Endothelial cell of umbilical vein (primary cell): Measurements from ENCODE around the gene C21orf58. TPM values are rescaled to one million over a fixed set of nuclear protein-coding genes. Genes with fewer than 3 reads are reported as not detected.
"Not testable (repeated sequence)": the region's sequence is repeated elsewhere in the genome, so short reads cannot be mapped to it uniquely, and the experiment has no call there.

Source experiments
- Bru-seq: library from RNA; stranded (reverse); fragments of 400-500 nt; gene quantifications from one replicate; lab custom pipeline; 2021; lab: Mats Ljungman, UMichigan
- BruChase-seq, 2 experiments: library from RNA; stranded (reverse); fragments of 400-500 nt; gene quantifications; one replicate each; lab custom pipeline; 2021; lab: Mats Ljungman, UMichigan
- BruUV-seq: library from RNA; stranded (reverse); fragments of 400-500 nt; replicated peaks from 2 replicates; lab custom pipeline; 2021; lab: Mats Ljungman, UMichigan
- CTCF ChIA-PET: fragments of 300-600, 350-600 bp; sonication (Branson Sonifier 250); formaldehyde crosslinking; loops from one replicate; lab custom pipeline; 2021; ENCODE audit warnings: antibody characterized with exemption, inconsistent platforms; lab: Charles Lee
- POLR2A ChIA-PET: fragments of 300-600, 350-600 bp; sonication (Branson Sonifier 250); formaldehyde crosslinking; loops from one replicate; lab custom pipeline; 2021; ENCODE audit warnings: antibody characterized with exemption, inconsistent platforms; lab: Charles Lee
- DNase-seq: peaks from one replicate; pipeline ENCODE4 v3.0.0-alpha.2; 2011; ENCODE audit warnings: low read depth, low spot score
- FAIRE-seq: peaks from 2 replicates; lab custom pipeline; 2011; peaks lifted over from hg19 to GRCh38; lab: Jason Lieb, UNC
- H2AFZ ChIP-seq: 2 replicates; pipeline ENCODE4 v1.6.0; 2012; ENCODE audit warnings: low read depth, low read length, control low read depth, inconsistent platforms
- H3K27ac ChIP-seq: 2 replicates; pipeline ENCODE4 v1.5.1; 2011; ENCODE audit warnings: low read depth, mild to moderate bottlenecking, control low read depth, low read length, moderate library complexity; ENCODE audit not compliant: insufficient read depth
- H3K27me3 ChIP-seq, 2 experiments: 2 replicates each; pipeline versions ENCODE4 v1.6.0 to v1.6.1; 2011; ENCODE audit warnings: low read length in 2 of 2, mixed read lengths in 1 of 2; ENCODE audit not compliant: control insufficient read depth in 2 of 2, insufficient read depth in 2 of 2
- H3K36me3 ChIP-seq, 2 experiments: 2 replicates in 1 of 2; 3 replicates in 1 of 2; pipeline ENCODE4 v1.5.1; 2011; ENCODE audit warnings: low read length in 2 of 2, mild to moderate bottlenecking in 1 of 2, moderate library complexity in 1 of 2; ENCODE audit not compliant: control insufficient read depth in 2 of 2, insufficient read depth in 2 of 2; ENCODE audit errors: extremely low read depth in 1 of 2
- H3K4me1 ChIP-seq: 3 replicates; pipeline ENCODE4 v1.5.1; 2011; ENCODE audit warnings: mild to moderate bottlenecking, low read length; ENCODE audit not compliant: control insufficient read depth, insufficient read depth; ENCODE audit errors: extremely low read depth
- H3K4me2 ChIP-seq: 2 replicates; pipeline ENCODE4 v1.6.1; 2011; ENCODE audit warnings: low read length, control low read depth, mixed read lengths; ENCODE audit not compliant: insufficient read depth
- H3K4me3 ChIP-seq, 3 experiments: fragments of 200-600 bp in 1 of 3; sonication (generic), shearing (Covaris generic) in 1 of 3; replicated peaks in 1 of 3; 2 replicates each; pipeline ENCODE4 v1.5.1; 2011 to 2016; ENCODE audit warnings: control low read depth in 3 of 3, low read length in 3 of 3, mild to moderate bottlenecking in 2 of 3, inconsistent platforms in 1 of 3, low read depth in 1 of 3, moderate library complexity in 1 of 3; ENCODE audit not compliant: insufficient read depth in 1 of 3
- H3K79me2 ChIP-seq: 2 replicates; pipeline ENCODE4 v1.6.0; 2012; ENCODE audit warnings: low read length, inconsistent platforms; ENCODE audit not compliant: control insufficient read depth, insufficient read depth
- H3K9ac ChIP-seq: replicated peaks from 2 replicates; pipeline ENCODE3; 2011; ENCODE audit warnings: low read length, control low read depth; ENCODE audit not compliant: insufficient read depth; ENCODE audit errors: extremely low read depth
- H3K9me1 ChIP-seq: replicated peaks from 3 replicates; pipeline ENCODE4 v1.6.0; 2011; ENCODE audit warnings: mild to moderate bottlenecking, low read length; ENCODE audit not compliant: control insufficient read depth, insufficient read depth; ENCODE audit errors: extremely low read depth
- H3K9me3 ChIP-seq: replicated peaks from 2 replicates; pipeline ENCODE4 v1.5.1; 2012; ENCODE audit warnings: low read length, inconsistent platforms; ENCODE audit not compliant: control insufficient read depth, insufficient read depth
- H4K20me1 ChIP-seq: replicated peaks from 2 replicates; pipeline ENCODE3; 2011; ENCODE audit warnings: mild to moderate bottlenecking, low read length; ENCODE audit not compliant: control insufficient read depth, insufficient read depth; ENCODE audit errors: extremely low read depth
- MYC ChIP-seq: IDR thresholded peaks from one replicate; pipeline ENCODE4 v1.6.1; 2011; ENCODE audit warnings: mild to moderate bottlenecking, low read depth, low read length
- POLR2A ChIP-seq: IDR thresholded peaks from 2 replicates; pipeline ENCODE4 v1.6.1; 2012; ENCODE audit warnings: low read depth, mild to moderate bottlenecking, control low read depth, low read length
- POLR2AphosphoS5 ChIP-seq: IDR thresholded peaks from 2 replicates; pipeline ENCODE4 v1.6.1; 2012; ENCODE audit warnings: low read depth, mild to moderate bottlenecking, control low read depth, low read length, moderate library complexity; ENCODE audit not compliant: insufficient read depth
- dilution Hi-C: fragments of 300-500 bp; cut with MboI; formaldehyde crosslinking; loops from one replicate; pipeline ENCODE4 v1.15.0; 2019; ENCODE audit warnings: low sequenced_read_pairs; ENCODE audit not compliant: extremely low pct_ligation_motif_present
- intact Hi-C: fragments of 100-400 bp; cut with micrococcal nuclease; formaldehyde crosslinking; loops from one replicate; pipeline ENCODE4 v1.10.0; 2022
- long read RNA-seq: library from polyadenylated mRNA; stranded (forward); transcript quantifications from one replicate; pipeline ENCODE4 v2.0.0, GENCODE V29; 2021
- polyA minus RNA-seq, 3 experiments: library from RNA; depleted of rRNA, polyadenylated mRNA; stranded (reverse); fragments of >200 nt; gene quantifications; 1 replicate in 1 of 3; 2 replicates in 2 of 3; pipeline ENCODE4 v1.2.3, GENCODE V29; 2011
- polyA plus RNA-seq, 4 experiments: library from polyadenylated mRNA; depleted of rRNA in 3 of 4; stranded (reverse) in 3 of 4; unstranded in 1 of 4; fragments of >200 nt; gene quantifications; 2 replicates each; pipeline versions ENCODE4 v1.2.1 to v1.2.3, GENCODE V29; 2011 to 2012; ENCODE audit warnings: missing spikeins in 1 of 4
- total RNA-seq: library from RNA; stranded (reverse); gene quantifications from 2 replicates; pipeline ENCODE4 v1.2.3, GENCODE V29; 2021

C21orf58 gene
- 19.3 and 24.3 TPM in 2 replicates for total RNA-seq
- polyA plus RNA-seq, result 6.0 and 7.4 TPM in 2 replicates
- polyA plus RNA-seq (2011; cell fraction: cytosol; rRNA removed), result 4.5 and 5.7 TPM in 2 replicates
- 33.4 and 39.1 TPM in 2 replicates for polyA plus RNA-seq (2011; cell fraction: nucleus; rRNA removed)
- polyA plus RNA-seq (2012), result 2.1 and 3.8 TPM in 2 replicates
- polyA minus RNA-seq, result 7.3 and 8.3 TPM in 2 replicates
- polyA minus RNA-seq (2011; cell fraction: cytosol; rRNA and poly(A)+ RNA removed), result 16.8 TPM
- 14.3 and 20.3 TPM in 2 replicates for polyA minus RNA-seq (2011; cell fraction: nucleus; rRNA and poly(A)+ RNA removed)
- percentile 64 among the genes with signal in this experiment for Bru-seq, nascent RNA
- BruChase-seq, experiment 1, labeled RNA remaining after a 6-hour chase, result percentile 58 among the genes with signal in this experiment
- percentile 57 among the genes with signal in this experiment for BruChase-seq, experiment 2, labeled RNA remaining after a 2-hour chase
- long read RNA-seq, partial matches to known transcripts, result 2 of 23 reads
- long read RNA-seq, other reads (novel, unspliced or antisense), result 20 of 23 reads

GRCh38 chr21:46323710-46324389 is at the start of gene C21orf58, which contains the start of gene PCNT:
Gene C21orf58, minus strand, starts transcription at chr21:46323870. Its CDS starts 1,132 bp downstream, at chr21:46322738.
Gene PCNT, plus strand, starts transcription at chr21:46324156. Its CDS starts 73 bp downstream, at chr21:46324229.
- peaks cover 0 to 2% of the 10 kb centered on the region in 2 experiments for H3K36me3 ChIP-seq

GRCh38 chr21:46372947-46373346 is 49.3 kb upstream of the C21orf58 start:
- FAIRE-seq, POLR2A ChIA-PET, H3K9me3 ChIP-seq, dilution Hi-C loops, CTCF ChIA-PET, H4K20me1 ChIP-seq, H3K9ac ChIP-seq, H3K9me1 ChIP-seq, H3K36me3 ChIP-seq, H3K27ac ChIP-seq, H2AFZ ChIP-seq, H3K4me2 ChIP-seq, intact Hi-C loops, H3K4me3 ChIP-seq, H3K27me3 ChIP-seq, BruUV-seq, DNase-seq, H3K4me1 ChIP-seq: not testable (repeated sequence)
- H3K79me2 ChIP-seq, result peaks cover 13% of the 10 kb centered on the region

More at GRCh38 chr21:46323710-46324389, at the start of gene C21orf58, which contains the start of gene PCNT:
- intact Hi-C loops, result loop anchor here (1.0 to 5.0 kb wide), 5 partner anchors 38 to 353 kb away; partner anchors contain the start of genes LSS and YBEY
- no peaks in the 10 kb centered on the region for H3K27me3 ChIP-seq
- dilution Hi-C loops, result no loop called here
- H3K27ac ChIP-seq, result peak within 1 kb of the TSS; percentile 84
- H3K4me2 ChIP-seq, result peak within 1 kb of the TSS; percentile 93
- no peaks in the 10 kb centered on the region for H4K20me1 ChIP-seq
- FAIRE-seq (peak; percentile 97), DNase-seq (peak; percentile 98)
- H3K79me2 ChIP-seq, result peaks cover 57% of the 10 kb centered on the region
- no TSS peak for BruUV-seq
- CTCF ChIA-PET, result interaction anchor here (1.0 to 1.8 kb wide), 4 partner anchors 11 to 180 kb away, joined by 3 to 7 read pairs (median 4); partner anchors contain the start of gene YBEY
- no peaks in the 10 kb centered on the region for H3K9me3 ChIP-seq
- H2AFZ ChIP-seq, result peak within 1 kb of the TSS; percentile 56
- POLR2A ChIA-PET, result interaction anchor here (1.4 kb wide), 1 partner anchor 39 kb away, joined by 3 read pairs; the partner anchor contains the start of gene MCM3AP
- peak within 1 kb of the TSS; percentile 69 to 99 (median 86) for H3K4me3 ChIP-seq
- peaks cover 29% of the 10 kb centered on the region for H3K4me1 ChIP-seq
- H3K9me1 ChIP-seq, result no peaks in the 10 kb centered on the region
- TF ChIP-seq MYC (no peak), POLR2AphosphoS5 (peak; percentile 76), POLR2A (peak; percentile 84)
- H3K9ac ChIP-seq, result peak within 1 kb of the TSS; percentile 90
